Activated naive CD8-positive, alpha-beta T cell (primary cell): ENCODE results near the gene TCIRG1.

Source experiments
- H3K27ac Mint-ChIP-seq: one replicate; pipeline ENCODE4 v1.8.0; 2021; ENCODE audit warnings: mixed read lengths
- H3K27me3 Mint-ChIP-seq: one replicate; pipeline ENCODE4 v1.8.0; 2021; ENCODE audit warnings: mixed read lengths
- H3K36me3 Mint-ChIP-seq: one replicate; pipeline ENCODE4 v1.8.0; 2021; ENCODE audit warnings: mixed read lengths
- H3K4me1 Mint-ChIP-seq: one replicate; pipeline ENCODE4 v1.8.0; 2021; ENCODE audit warnings: low read depth, mixed read lengths
- H3K4me3 Mint-ChIP-seq: one replicate; pipeline ENCODE4 v1.8.0; 2021; ENCODE audit warnings: mild to moderate bottlenecking, mixed read lengths
- H3K9me3 Mint-ChIP-seq: one replicate; pipeline ENCODE4 v1.8.0; 2021; ENCODE audit warnings: low read depth, mixed read lengths

The TCIRG1 gene

GRCh38 chr11:68065841-68066240 lies 27.0 kb downstream of the TCIRG1 start:
- peaks cover 30% of the 10 kb centered on the region for H3K36me3 Mint-ChIP-seq
- H3K27me3 Mint-ChIP-seq, result no peaks in the 10 kb centered on the region
- H3K9me3 Mint-ChIP-seq, result no peaks in the 10 kb centered on the region
- no peaks in the 10 kb centered on the region for H3K4me1 Mint-ChIP-seq
- no peak overlapping the region for H3K4me3 Mint-ChIP-seq
- no peak overlapping the region for H3K27ac Mint-ChIP-seq

GRCh38 chr11:68066742-68067141 lies 27.9 kb downstream of the TCIRG1 start:
- no peak overlapping the region for H3K4me3 Mint-ChIP-seq
- no peak overlapping the region for H3K27ac Mint-ChIP-seq
- H3K4me1 Mint-ChIP-seq, result no peaks in the 10 kb centered on the region
- H3K36me3 Mint-ChIP-seq, result peaks cover 31% of the 10 kb centered on the region
- H3K9me3 Mint-ChIP-seq, result no peaks in the 10 kb centered on the region
- H3K27me3 Mint-ChIP-seq, result no peaks in the 10 kb centered on the region

GRCh38 chr11:68067991-68068390 lies 29.2 kb downstream of the TCIRG1 start:
- no peak overlapping the region for H3K4me3 Mint-ChIP-seq
- H3K27ac Mint-ChIP-seq, result no peak overlapping the region
- H3K4me1 Mint-ChIP-seq, result no peaks in the 10 kb centered on the region
- no peaks in the 10 kb centered on the region for H3K27me3 Mint-ChIP-seq
- no peaks in the 10 kb centered on the region for H3K9me3 Mint-ChIP-seq
- peaks cover 25% of the 10 kb centered on the region for H3K36me3 Mint-ChIP-seq

- Mint-ChIP-seq H3K4me1 (no peaks in the 10 kb centered on the region), H3K27me3 (no peaks in the 10 kb centered on the region), H3K36me3 (peaks cover 20% of the 10 kb centered on the region), H3K27ac (no peak overlapping the region), H3K9me3 (no peaks in the 10 kb centered on the region), H3K4me3 (no peak overlapping the region)
Measured at GRCh38 chr11:68071281-68072048, 32.6 kb downstream of the TCIRG1 start.

GRCh38 chr11:68074584-68075352 lies 35.9 kb downstream of the TCIRG1 start:
- Mint-ChIP-seq H3K4me1 (no peaks in the 10 kb centered on the region), H3K27me3 (no peaks in the 10 kb centered on the region), H3K36me3 (peaks cover 17% of the 10 kb centered on the region), H3K27ac (no peak overlapping the region), H3K9me3 (no peaks in the 10 kb centered on the region), H3K4me3 (no peak overlapping the region)

GRCh38 chr11:68076371-68077042 lies 37.7 kb downstream of the TCIRG1 start:
- Mint-ChIP-seq H3K4me3 (no peak overlapping the region), H3K4me1 (no peaks in the 10 kb centered on the region), H3K27me3 (no peaks in the 10 kb centered on the region), H3K27ac (no peak overlapping the region), H3K9me3 (no peaks in the 10 kb centered on the region), H3K36me3 (peaks cover 8% of the 10 kb centered on the region)

- H3K4me1 Mint-ChIP-seq, result no peaks in the 10 kb centered on the region
- H3K36me3 Mint-ChIP-seq, result peaks cover 8% of the 10 kb centered on the region
- H3K27me3 Mint-ChIP-seq, result no peaks in the 10 kb centered on the region
- no peak overlapping the region for H3K4me3 Mint-ChIP-seq
- H3K27ac Mint-ChIP-seq, result no peak overlapping the region
- H3K9me3 Mint-ChIP-seq, result no peaks in the 10 kb centered on the region
Measured at GRCh38 chr11:68077617-68078582, 39.1 kb downstream of the TCIRG1 start.

- Mint-ChIP-seq H3K27me3 (no peaks in the 10 kb centered on the region), H3K9me3 (no peaks in the 10 kb centered on the region), H3K36me3 (no peaks in the 10 kb centered on the region), H3K27ac (no peak overlapping the region), H3K4me3 (no peak overlapping the region), H3K4me1 (no peaks in the 10 kb centered on the region)
Measured at GRCh38 chr11:68080860-68081259, 42.0 kb downstream of the TCIRG1 start.

- Mint-ChIP-seq H3K4me3 (no peak overlapping the region), H3K9me3 (no peaks in the 10 kb centered on the region), H3K27me3 (no peaks in the 10 kb centered on the region), H3K36me3 (no peaks in the 10 kb centered on the region), H3K27ac (no peak overlapping the region), H3K4me1 (no peaks in the 10 kb centered on the region)
Measured at GRCh38 chr11:68081691-68082090, 42.9 kb downstream of the TCIRG1 start.

GRCh38 chr11:68082481-68082880 lies 43.7 kb downstream of the TCIRG1 start:
- no peaks in the 10 kb centered on the region for H3K27me3 Mint-ChIP-seq
- no peaks in the 10 kb centered on the region for H3K36me3 Mint-ChIP-seq
- H3K4me1 Mint-ChIP-seq, result no peaks in the 10 kb centered on the region
- no peaks in the 10 kb centered on the region for H3K9me3 Mint-ChIP-seq
- H3K4me3 Mint-ChIP-seq, result no peak overlapping the region
- no peak overlapping the region for H3K27ac Mint-ChIP-seq

- H3K27ac Mint-ChIP-seq, result no peak overlapping the region
- no peaks in the 10 kb centered on the region for H3K36me3 Mint-ChIP-seq
- H3K4me3 Mint-ChIP-seq, result no peak overlapping the region
- H3K9me3 Mint-ChIP-seq, result no peaks in the 10 kb centered on the region
- no peaks in the 10 kb centered on the region for H3K4me1 Mint-ChIP-seq
- no peaks in the 10 kb centered on the region for H3K27me3 Mint-ChIP-seq
Measured at GRCh38 chr11:68083517-68083916, 44.7 kb downstream of the TCIRG1 start.

- Mint-ChIP-seq H3K36me3 (peaks cover 3% of the 10 kb centered on the region), H3K27ac (no peak overlapping the region)
Measured at GRCh38 chr11:68089679-68090078, 50.9 kb downstream of the TCIRG1 start.

GRCh38 chr11:68090287-68090686 lies 51.5 kb downstream of the TCIRG1 start:
- Mint-ChIP-seq H3K4me1 (peaks cover 8% of the 10 kb centered on the region), H3K9me3 (no peaks in the 10 kb centered on the region), H3K36me3 (peaks cover 3% of the 10 kb centered on the region), H3K4me3 (no peak overlapping the region), H3K27ac (no peak overlapping the region), H3K27me3 (no peaks in the 10 kb centered on the region)

More at GRCh38 chr11:68089679-68090078, 50.9 kb downstream of the TCIRG1 start:
- no peak overlapping the region for H3K4me3 Mint-ChIP-seq
- H3K9me3 Mint-ChIP-seq, result no peaks in the 10 kb centered on the region
- peaks cover 8% of the 10 kb centered on the region for H3K4me1 Mint-ChIP-seq
- H3K27me3 Mint-ChIP-seq, result no peaks in the 10 kb centered on the region

- Mint-ChIP-seq H3K9me3 (no peaks in the 10 kb centered on the region), H3K27me3 (no peaks in the 10 kb centered on the region), H3K27ac (no peak overlapping the region), H3K4me3 (peak overlapping the region; percentile 4), H3K36me3 (peaks cover 3% of the 10 kb centered on the region), H3K4me1 (peaks cover 8% of the 10 kb centered on the region)
Measured at GRCh38 chr11:68090706-68091105, 51.9 kb downstream of the TCIRG1 start.
